HCT116 (cell line): ENCODE measurements around the gene PLPPR2. TPM values are rescaled to one million over a fixed set of nuclear protein-coding genes. Genes with fewer than 3 reads are reported as not detected.

Experiments
- ATAC-seq: fragments of 200-7000 bp; cut with Tn5 transposase; 2 replicates; pipeline ENCODE4 v1.9.1; 2020; ENCODE audit warnings: mild to moderate bottlenecking, moderate library complexity
- BruUV-seq: library from RNA; stranded (reverse); fragments of 400-500 nt; replicated peaks from 2 replicates; lab custom pipeline; 2021; lab: Mats Ljungman, UMichigan
- CTCF ChIA-PET: fragments of 300-600 bp; sonication (Branson Sonifier 250); formaldehyde crosslinking; loops from one replicate; lab custom pipeline; 2021; ENCODE audit warnings: antibody characterized with exemption; lab: Charles Lee
- POLR2A ChIA-PET: fragments of 300-600, 350-600 bp; sonication (Branson Sonifier 250); formaldehyde crosslinking; loops from one replicate; lab custom pipeline; 2021; ENCODE audit warnings: antibody characterized with exemption; lab: Charles Lee
- RAD21 ChIA-PET, 2 experiments: fragments of 300-600 bp; sonication (Branson Sonifier 250); formaldehyde crosslinking; loops; one replicate each; lab custom pipeline; 2023; ENCODE audit warnings: low total read pairs in 2 of 2; ENCODE audit not compliant: uncharacterized antibody in 2 of 2, unreplicated experiment in 2 of 2, low non-redundant PET in 1 of 2; lab: Charles Lee
- DNase-seq: peaks from one replicate; pipeline ENCODE4 v3.0.0-alpha.2; 2010; ENCODE audit warnings: low read depth, low spot score
- H2AFZ ChIP-seq: fragments of 200-600 bp; shearing (Covaris generic), sonication (generic); 2 replicates; pipeline ENCODE4 v1.6.1; 2017; ENCODE audit warnings: low read depth, mixed run types, mixed read lengths, antibody characterized with exemption, low read length; ENCODE audit not compliant: poor library complexity, severe bottlenecking
- H3K27ac ChIP-seq: 2 replicates; pipeline ENCODE4 v1.5.1; 2012; ENCODE audit warnings: low read depth, low read length
- H3K27me3 ChIP-seq: fragments of 200-600 bp; sonication (generic); 2 replicates; pipeline ENCODE4 v1.6.1; 2016; ENCODE audit warnings: mixed run types, low read length, mixed read lengths; ENCODE audit not compliant: insufficient read depth
- H3K36me3 ChIP-seq, 2 experiments: fragments of 200-500 bp in 1 of 2; fragments of 200-600 bp in 1 of 2; sonication (Bioruptor generic) in 1 of 2; sonication (generic) in 1 of 2; 2 replicates each; pipeline versions ENCODE4 v1.5.1 to v1.6.1; 2014 to 2016; ENCODE audit warnings: low read length in 2 of 2, inconsistent platforms in 1 of 2, mixed read lengths in 1 of 2, mixed run types in 1 of 2; ENCODE audit not compliant: insufficient read depth in 2 of 2, control insufficient read depth in 1 of 2
- H3K4me1 ChIP-seq, 2 experiments: fragments of 200-600 bp in 1 of 2; sonication (generic) in 1 of 2; 2 replicates each; pipeline versions ENCODE4 v1.5.1 to v1.6.1; 2012 to 2017; ENCODE audit warnings: low read length in 2 of 2, inconsistent platforms in 1 of 2, mild to moderate bottlenecking in 1 of 2, mixed read lengths in 1 of 2, mixed run types in 1 of 2, moderate library complexity in 1 of 2; ENCODE audit not compliant: insufficient read depth in 2 of 2, control insufficient read depth in 1 of 2
- H3K4me2 ChIP-seq: fragments of 200-600 bp; sonication (generic); 2 replicates; pipeline ENCODE4 v1.6.1; 2017; ENCODE audit warnings: mixed run types, low read length, mixed read lengths
- H3K4me3 ChIP-seq, 2 experiments: fragments of 200-600 bp in 1 of 2; sonication (generic) in 1 of 2; replicated peaks in 1 of 2; 2 replicates each; pipeline ENCODE4 v1.5.1; 2011 to 2016; ENCODE audit warnings: low read length in 2 of 2, control low read depth in 1 of 2, low read depth in 1 of 2, mild to moderate bottlenecking in 1 of 2, mixed read lengths in 1 of 2, mixed run types in 1 of 2
- H3K79me2 ChIP-seq: fragments of 200-600 bp; sonication (generic); 2 replicates; pipeline ENCODE4 v1.6.1; 2017; ENCODE audit warnings: mild to moderate bottlenecking, mixed run types, low read length, moderate library complexity, mixed read lengths; ENCODE audit not compliant: insufficient read depth
- H3K9ac ChIP-seq: fragments of 200-600 bp; sonication (generic); 2 replicates; pipeline ENCODE4 v1.6.1; 2016; ENCODE audit warnings: low read length, mixed read lengths
- H3K9me2 ChIP-seq: fragments of 200-600 bp; sonication (generic), shearing (Covaris generic); 2 replicates; pipeline ENCODE4 v1.6.1; 2017; ENCODE audit warnings: mixed run types, mild to moderate bottlenecking, moderate library complexity; ENCODE audit not compliant: insufficient read depth
- H3K9me3 ChIP-seq, 2 experiments: fragments of 200-500 bp in 1 of 2; fragments of 200-600 bp in 1 of 2; sonication (Bioruptor generic) in 1 of 2; sonication (generic) in 1 of 2; 2 replicates each; pipeline ENCODE4 v1.6.1; 2014 to 2017; ENCODE audit warnings: low read length in 2 of 2, mixed read lengths in 2 of 2, inconsistent platforms in 1 of 2, low read depth in 1 of 2, mild to moderate bottlenecking in 1 of 2, mixed run types in 1 of 2, moderate library complexity in 1 of 2; ENCODE audit not compliant: control insufficient read depth in 1 of 2, insufficient read depth in 1 of 2
- H4K20me1 ChIP-seq: fragments of 200-600 bp; sonication (generic), shearing (Covaris generic); 2 replicates; pipeline ENCODE4 v1.6.1; 2017; ENCODE audit warnings: mixed run types, mild to moderate bottlenecking, moderate library complexity; ENCODE audit not compliant: insufficient read depth
- EZH2 ChIP-seq: fragments of 200-600 bp; sonication (generic); IDR thresholded peaks from 2 replicates; pipeline ENCODE4 v1.6.1; 2017; ENCODE audit warnings: antibody characterized with exemption, mixed run types
- EZH2phosphoT487 ChIP-seq: fragments of 200-600 bp; IDR thresholded peaks from 2 replicates; pipeline ENCODE4 v1.6.1; 2018; ENCODE audit warnings: antibody characterized with exemption, borderline replicate concordance
- POLR2AphosphoS5 ChIP-seq: IDR thresholded peaks from 2 replicates; pipeline ENCODE4 v1.6.1; 2011; ENCODE audit warnings: mild to moderate bottlenecking, low read depth, low read length, moderate library complexity
- SP1 ChIP-seq: IDR thresholded peaks from 2 replicates; pipeline ENCODE4 v1.6.1; 2012; ENCODE audit warnings: low read depth
- ZNF274 ChIP-seq: fragments of 200-500 bp; sonication (Bioruptor generic); IDR thresholded peaks from 2 replicates; pipeline ENCODE4 v1.6.1; 2014; ENCODE audit warnings: mild to moderate bottlenecking, low read depth, low read length, inconsistent platforms
- intact Hi-C: fragments of 100-400 bp; cut with micrococcal nuclease; formaldehyde crosslinking; loops from 2 replicates; pipeline ENCODE4 v1.10.0; 2022
- total RNA-seq: library from RNA; stranded (reverse); gene quantifications from one replicate; pipeline ENCODE4 v1.2.1, GENCODE V29; 2021; ENCODE audit not compliant: unreplicated experiment
- TF ChIP-seq, protein P1 (sequence below): IDR thresholded peaks from 2 replicates; pipeline ENCODE4 v1.6.1; 2012
- TF ChIP-seq, protein P2 (sequence below): IDR thresholded peaks from 2 replicates; pipeline ENCODE4 v1.6.1; 2012
- TF ChIP-seq, protein P3 (sequence below), 3 experiments: fragments of 200-600 bp in 1 of 3; sonication (generic) in 1 of 3; IDR thresholded peaks in 2 of 3; conservative IDR thresholded peaks in 1 of 3; 2 replicates each; pipeline ENCODE4 v1.5.1; 2012 to 2017; ENCODE audit warnings: low read depth in 2 of 3, low read length in 2 of 3, antibody characterized with exemption in 1 of 3, borderline replicate concordance in 1 of 3, control low read depth in 1 of 3, mild to moderate bottlenecking in 1 of 3, mixed read lengths in 1 of 3, mixed run types in 1 of 3, moderate library complexity in 1 of 3; ENCODE audit not compliant: insufficient read depth in 1 of 3

Gene PLPPR2
- total RNA-seq, 1 experiment from 2014 or later = 23.2 TPM

DNA sequence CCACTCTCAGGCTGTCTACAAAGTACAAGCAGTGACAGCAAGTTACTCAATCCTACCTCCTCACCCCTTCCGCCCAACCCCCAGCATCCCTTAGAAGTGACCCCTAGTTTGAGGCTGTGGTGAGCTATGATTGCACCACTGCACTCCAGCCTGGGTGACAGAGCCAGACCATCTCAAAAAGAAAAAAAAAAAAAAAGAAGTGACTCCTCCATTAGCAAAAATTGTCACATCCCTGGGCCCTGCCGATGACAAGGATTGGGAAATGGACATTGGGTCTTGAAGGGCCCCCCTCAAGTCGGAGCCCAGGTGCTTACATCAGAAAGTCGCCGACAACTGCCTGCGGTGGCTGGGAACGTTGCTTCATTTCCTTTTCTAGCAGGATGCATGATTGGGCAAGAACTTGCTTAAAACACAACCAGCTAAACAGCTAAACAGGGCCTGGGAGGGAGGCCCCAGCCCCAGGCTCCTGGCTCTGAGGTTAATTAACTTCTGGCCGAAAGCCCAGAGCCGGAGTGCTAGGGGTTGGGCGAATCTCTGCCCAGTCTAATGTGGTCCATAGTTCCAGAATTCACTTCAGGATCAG is 31.1 kb upstream of the PLPPR2 start:
- no peak for DNase-seq
- no TSS peak for BruUV-seq
- no peak overlapping the region for H3K9ac ChIP-seq
- no peak overlapping the region for H3K4me2 ChIP-seq
- no peaks in the 10 kb centered on the region for H3K9me2 ChIP-seq
- no peak for ATAC-seq
- H3K79me2 ChIP-seq = no peaks in the 10 kb centered on the region
- H3K27me3 ChIP-seq = no peaks in the 10 kb centered on the region
- no peak for TF ChIP-seq EZH2phosphoT487
- TF ChIP-seq ZNF274 = no peak
- TF ChIP-seq, protein P1, sequence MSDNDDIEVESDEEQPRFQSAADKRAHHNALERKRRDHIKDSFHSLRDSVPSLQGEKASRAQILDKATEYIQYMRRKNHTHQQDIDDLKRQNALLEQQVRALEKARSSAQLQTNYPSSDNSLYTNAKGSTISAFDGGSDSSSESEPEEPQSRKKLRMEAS = no peak
- TF ChIP-seq, protein P2, sequence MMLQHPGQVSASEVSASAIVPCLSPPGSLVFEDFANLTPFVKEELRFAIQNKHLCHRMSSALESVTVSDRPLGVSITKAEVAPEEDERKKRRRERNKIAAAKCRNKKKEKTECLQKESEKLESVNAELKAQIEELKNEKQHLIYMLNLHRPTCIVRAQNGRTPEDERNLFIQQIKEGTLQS = no peak
- TF ChIP-seq POLR2AphosphoS5 = no peak
- no peak for TF ChIP-seq EZH2
- no peak for TF ChIP-seq SP1
- TF ChIP-seq, protein P3, sequence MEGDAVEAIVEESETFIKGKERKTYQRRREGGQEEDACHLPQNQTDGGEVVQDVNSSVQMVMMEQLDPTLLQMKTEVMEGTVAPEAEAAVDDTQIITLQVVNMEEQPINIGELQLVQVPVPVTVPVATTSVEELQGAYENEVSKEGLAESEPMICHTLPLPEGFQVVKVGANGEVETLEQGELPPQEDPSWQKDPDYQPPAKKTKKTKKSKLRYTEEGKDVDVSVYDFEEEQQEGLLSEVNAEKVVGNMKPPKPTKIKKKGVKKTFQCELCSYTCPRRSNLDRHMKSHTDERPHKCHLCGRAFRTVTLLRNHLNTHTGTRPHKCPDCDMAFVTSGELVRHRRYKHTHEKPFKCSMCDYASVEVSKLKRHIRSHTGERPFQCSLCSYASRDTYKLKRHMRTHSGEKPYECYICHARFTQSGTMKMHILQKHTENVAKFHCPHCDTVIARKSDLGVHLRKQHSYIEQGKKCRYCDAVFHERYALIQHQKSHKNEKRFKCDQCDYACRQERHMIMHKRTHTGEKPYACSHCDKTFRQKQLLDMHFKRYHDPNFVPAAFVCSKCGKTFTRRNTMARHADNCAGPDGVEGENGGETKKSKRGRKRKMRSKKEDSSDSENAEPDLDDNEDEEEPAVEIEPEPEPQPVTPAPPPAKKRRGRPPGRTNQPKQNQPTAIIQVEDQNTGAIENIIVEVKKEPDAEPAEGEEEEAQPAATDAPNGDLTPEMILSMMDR (IDR thresholded peaks at IDR 0.05 in 2 of 3, conservative IDR thresholded peaks at IDR 0.05 in 1 of 3; ENCODE audit: borderline replicate concordance in 1 of 3, insufficient read depth in 1 of 3, low read depth in 2 of 3, low read length in 2 of 3) = no peak
- ChIA-PET POLR2A (no interaction called here), CTCF (no interaction called here), RAD21 (no interaction called here)
- H3K36me3 ChIP-seq = 0 out of 4 replicates have a peak, but pooled peaks cover 0 to 3% of the 10 kb centered on the region in 2 experiments
- intact Hi-C loops = no loop called here
- H2AFZ ChIP-seq = no peak overlapping the region
- H4K20me1 ChIP-seq = no peaks in the 10 kb centered on the region
- H3K27ac ChIP-seq = no peak overlapping the region
- H3K4me1 ChIP-seq = no peaks in the 10 kb centered on the region
- H3K9me3 ChIP-seq = no peaks in the 10 kb centered on the region
- H3K4me3 ChIP-seq = no peak overlapping the region
